CD14-positive monocyte (primary cell): ENCODE measurements around the gene SLC16A4. TPM values are rescaled to one million over a fixed set of nuclear protein-coding genes. Genes with fewer than 3 reads are reported as not detected.

ENCODE experiments used
- DNase-seq, 3 donors: peaks; one replicate each; pipeline ENCODE4 v3.0.0-alpha.2; 2011 to 2022
- H2AFZ ChIP-seq: 2 replicates; pipeline ENCODE4 v1.6.0; 2012; ENCODE audit warnings: mild to moderate bottlenecking, low read depth, low read length, inconsistent platforms; ENCODE audit not compliant: insufficient read depth, poor library complexity, severe bottlenecking
- H3K27ac ChIP-seq, 2 donors: 1 replicate in 1 of 2; 2 replicates in 1 of 2; pipeline ENCODE4 v1.5.1; 2012 to 2013; ENCODE audit warnings: low read length in 2 of 2, control low read depth in 1 of 2, inconsistent platforms in 1 of 2, low read depth in 1 of 2, mild to moderate bottlenecking in 1 of 2
- H3K27me3 ChIP-seq, 2 donors: one replicate each; pipeline versions ENCODE4 v1.6.0 to v1.6.1; 2011 to 2013; ENCODE audit warnings: low read length in 2 of 2; ENCODE audit not compliant: control insufficient read depth in 2 of 2, insufficient read depth in 2 of 2
- H3K36me3 ChIP-seq, 2 donors: replicated peaks in 1 of 2; 1 replicate in 1 of 2; 2 replicates in 1 of 2; pipeline versions ENCODE4 v1.5.1 to v1.6.1; 2012 to 2013; ENCODE audit warnings: low read length in 2 of 2, control low read depth in 1 of 2, inconsistent platforms in 1 of 2, mild to moderate bottlenecking in 1 of 2; ENCODE audit not compliant: insufficient read depth in 2 of 2, control insufficient read depth in 1 of 2
- H3K4me1 ChIP-seq, 2 donors: 1 replicate in 1 of 2; 2 replicates in 1 of 2; pipeline versions ENCODE4 v1.5.1 to v1.6.1; 2012 to 2013; ENCODE audit warnings: low read length in 2 of 2, control low read depth in 1 of 2, inconsistent platforms in 1 of 2, mild to moderate bottlenecking in 1 of 2, moderate library complexity in 1 of 2; ENCODE audit not compliant: insufficient read depth in 2 of 2, control insufficient read depth in 1 of 2
- H3K4me2 ChIP-seq: replicated peaks from 2 replicates; pipeline ENCODE3; 2012; ENCODE audit warnings: low read length, moderate library complexity, mild to moderate bottlenecking; ENCODE audit not compliant: poor library complexity, severe bottlenecking; ENCODE audit errors: extremely low read depth
- H3K4me3 ChIP-seq, 3 experiments: fragments of 200-600 bp in 1 of 3; sonication (generic) in 1 of 3; replicated peaks in 1 of 3; 1 replicate in 2 of 3; 2 replicates in 1 of 3; pipeline ENCODE4 v1.5.1; 2011 to 2013; ENCODE audit warnings: low read length in 3 of 3, mild to moderate bottlenecking in 3 of 3, control low read depth in 2 of 3, low read depth in 2 of 3, inconsistent platforms in 1 of 3, moderate library complexity in 1 of 3
- H3K79me2 ChIP-seq: 2 replicates; pipeline ENCODE4 v1.6.0; 2012; ENCODE audit warnings: mild to moderate bottlenecking, control low read depth, inconsistent platforms, low read length, moderate library complexity; ENCODE audit not compliant: insufficient read depth
- H3K9ac ChIP-seq: 2 replicates; pipeline ENCODE4 v1.6.0; 2017; ENCODE audit warnings: low read length, mild to moderate bottlenecking; ENCODE audit not compliant: insufficient read depth, poor library complexity, severe bottlenecking
- H3K9me3 ChIP-seq, 2 donors: replicated peaks in 1 of 2; 1 replicate in 1 of 2; 2 replicates in 1 of 2; pipeline versions ENCODE4 v1.5.1 to v1.6.1; 2012 to 2013; ENCODE audit warnings: low read length in 2 of 2, control low read depth in 1 of 2; ENCODE audit not compliant: control insufficient read depth in 1 of 2, insufficient read depth in 1 of 2
- H4K20me1 ChIP-seq: 2 replicates; pipeline ENCODE4 v1.6.0; 2012; ENCODE audit warnings: mild to moderate bottlenecking, low read length, control low read depth, moderate library complexity; ENCODE audit not compliant: insufficient read depth
- H3K27ac Mint-ChIP-seq, 7 donors: one replicate each; pipeline ENCODE4 v1.8.0; 2020; ENCODE audit warnings: mild to moderate bottlenecking in 7 of 7, mixed read lengths in 7 of 7, moderate library complexity in 6 of 7, inconsistent platforms in 2 of 7
- H3K27me3 Mint-ChIP-seq, 3 donors: one replicate each; pipeline ENCODE4 v1.8.0; 2021 to 2022; ENCODE audit warnings: low read depth in 3 of 3, mild to moderate bottlenecking in 3 of 3, mixed read lengths in 3 of 3, moderate library complexity in 3 of 3, inconsistent platforms in 1 of 3
- H3K36me3 Mint-ChIP-seq, 2 donors: one replicate each; pipeline ENCODE4 v1.8.0; 2020; ENCODE audit warnings: mixed read lengths in 2 of 2, inconsistent platforms in 1 of 2, mild to moderate bottlenecking in 1 of 2
- H3K4me1 Mint-ChIP-seq: one replicate; pipeline ENCODE4 v1.8.0; 2020; ENCODE audit warnings: mild to moderate bottlenecking, mixed read lengths
- H3K4me3 Mint-ChIP-seq, 2 donors: one replicate each; pipeline ENCODE4 v1.8.0; 2020; ENCODE audit warnings: mild to moderate bottlenecking in 2 of 2, mixed read lengths in 2 of 2, moderate library complexity in 1 of 2
- H3K9me3 Mint-ChIP-seq, 7 donors: one replicate each; pipeline ENCODE4 v1.8.0; 2020 to 2022; ENCODE audit warnings: mixed read lengths in 7 of 7, mild to moderate bottlenecking in 6 of 7, moderate library complexity in 6 of 7, inconsistent platforms in 2 of 7
- WGBS: methylation state at CpG from one replicate; pipeline ENCODE4 v1.1.5; 2013; ENCODE audit warnings: missing lambda C conversion rate; ENCODE audit not compliant: insufficient coverage; 5-methylcytosine and 5-hydroxymethylcytosine counted together
- intact Hi-C, 2 donors: fragments of 100-400 bp; cut with micrococcal nuclease; formaldehyde crosslinking; loops; one replicate each; pipeline versions ENCODE4 v1.15.0 to v1.15.1; 2023
- polyA plus RNA-seq, 3 donors: library from polyadenylated mRNA; depleted of rRNA in 1 of 3; unstranded in 2 of 3; stranded (reverse) in 1 of 3; fragments of 300-500 nt in 2 of 3; fragments of >200 nt in 1 of 3; fragmentation: Illumina TruSeq in 2 of 3; gene quantifications; 1 replicate in 2 of 3; 2 replicates in 1 of 3; pipeline ENCODE4 v1.2.3, GENCODE V29; 2012 to 2021
- TF ChIP-seq, protein P1 (sequence below): fragments of 200-600 bp; IDR thresholded peaks from one replicate; pipeline ENCODE4 v1.8.0; 2022; ENCODE audit warnings: antibody characterized with exemption, mild to moderate bottlenecking

Gene SLC16A4
- polyA plus RNA-seq, 3 donors: 0.13 to 0.26 (median 0.25) TPM

DNA sequence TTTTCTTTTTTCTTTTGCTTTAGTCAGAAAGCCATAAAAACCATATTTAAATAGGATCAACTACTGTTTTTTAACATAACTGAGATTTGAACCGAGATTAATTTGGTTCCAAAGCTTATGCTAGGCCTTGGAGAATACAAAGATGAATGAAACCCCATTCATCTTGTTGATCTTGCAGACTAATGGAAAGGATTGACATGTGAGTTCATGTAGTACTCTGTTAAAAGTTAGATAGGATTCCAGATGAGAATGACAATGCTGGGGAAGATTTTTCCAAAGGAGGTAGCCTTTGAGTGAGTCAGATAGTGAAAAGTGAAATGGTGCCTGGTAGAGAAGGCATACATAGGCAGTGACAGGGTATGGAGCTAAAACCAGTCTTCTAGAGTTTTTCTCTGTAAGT, 29.0 kb downstream of the SLC16A4 start:
- Histone ChIP-seq H3K4me2 (no peak overlapping the region), H3K9ac (no peak overlapping the region), H3K27ac (peak overlapping the region in 1 of 2 donors; percentile 40), H3K4me3 (no peak overlapping the region), H3K36me3 (peaks cover 29 to 65% of the 10 kb centered on the region in 2 donors), H4K20me1 (no peaks in the 10 kb centered on the region), H3K9me3 (no peaks in the 10 kb centered on the region), H2AFZ (no peak overlapping the region), H3K27me3 (no peaks in the 10 kb centered on the region), H3K4me1 (peaks cover 5 to 10% of the 10 kb centered on the region in 2 donors), H3K79me2 (peaks cover 89% of the 10 kb centered on the region)
- Mint-ChIP-seq H3K4me1 (peaks cover 10% of the 10 kb centered on the region), H3K27ac (peak overlapping the region in 1 of 7 donors; percentile 10), H3K9me3 (peaks cover 0 to 2% (median 0%) of the 10 kb centered on the region in 7 donors), H3K27me3 (no peaks in the 10 kb centered on the region), H3K4me3 (no peak overlapping the region), H3K36me3 (peaks cover 22 to 47% of the 10 kb centered on the region in 2 donors)
- no peak for DNase-seq
- WGBS: no CpG with 5 or more reads among the region's 1 CpG
- TF ChIP-seq, protein P1, sequence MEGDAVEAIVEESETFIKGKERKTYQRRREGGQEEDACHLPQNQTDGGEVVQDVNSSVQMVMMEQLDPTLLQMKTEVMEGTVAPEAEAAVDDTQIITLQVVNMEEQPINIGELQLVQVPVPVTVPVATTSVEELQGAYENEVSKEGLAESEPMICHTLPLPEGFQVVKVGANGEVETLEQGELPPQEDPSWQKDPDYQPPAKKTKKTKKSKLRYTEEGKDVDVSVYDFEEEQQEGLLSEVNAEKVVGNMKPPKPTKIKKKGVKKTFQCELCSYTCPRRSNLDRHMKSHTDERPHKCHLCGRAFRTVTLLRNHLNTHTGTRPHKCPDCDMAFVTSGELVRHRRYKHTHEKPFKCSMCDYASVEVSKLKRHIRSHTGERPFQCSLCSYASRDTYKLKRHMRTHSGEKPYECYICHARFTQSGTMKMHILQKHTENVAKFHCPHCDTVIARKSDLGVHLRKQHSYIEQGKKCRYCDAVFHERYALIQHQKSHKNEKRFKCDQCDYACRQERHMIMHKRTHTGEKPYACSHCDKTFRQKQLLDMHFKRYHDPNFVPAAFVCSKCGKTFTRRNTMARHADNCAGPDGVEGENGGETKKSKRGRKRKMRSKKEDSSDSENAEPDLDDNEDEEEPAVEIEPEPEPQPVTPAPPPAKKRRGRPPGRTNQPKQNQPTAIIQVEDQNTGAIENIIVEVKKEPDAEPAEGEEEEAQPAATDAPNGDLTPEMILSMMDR: no peak
- intact Hi-C loops: no loop called here

DNA sequence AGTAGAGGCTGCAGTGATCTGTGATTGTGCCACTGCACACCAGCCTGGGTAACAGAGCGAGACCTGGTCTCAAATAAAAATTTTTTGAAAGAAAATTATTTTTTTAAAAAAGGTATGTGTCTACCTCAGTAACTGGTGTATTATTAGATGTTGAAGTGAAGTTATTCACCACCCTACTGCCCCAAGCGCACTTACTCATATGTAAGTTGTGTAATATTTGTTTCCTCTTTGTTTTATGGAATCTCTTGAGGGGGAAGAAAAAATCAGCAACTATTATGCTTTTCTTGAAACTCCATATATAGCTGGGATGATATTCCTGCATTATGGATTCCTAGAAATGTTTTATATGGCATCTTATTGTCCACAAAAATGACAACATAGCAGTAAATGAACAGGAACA, 30.4 kb downstream of the SLC16A4 start:
- peaks cover 35 to 65% of the 10 kb centered on the region in 2 donors for H3K36me3 ChIP-seq
- no peaks in the 10 kb centered on the region for H3K9me3 ChIP-seq
- Mint-ChIP-seq H3K4me1 (peaks cover 7% of the 10 kb centered on the region), H3K9me3 (peaks cover 0 to 2% (median 0%) of the 10 kb centered on the region in 7 donors), H3K27me3 (no peaks in the 10 kb centered on the region), H3K36me3 (peaks cover 25 to 53% of the 10 kb centered on the region in 2 donors), H3K4me3 (no peak overlapping the region), H3K27ac (peak overlapping the region in 1 of 7 donors; percentile 27)
- peak overlapping the region in 1 of 2 donors; percentile 13 for H3K27ac ChIP-seq
- no peak overlapping the region for H3K4me2 ChIP-seq
- no peak overlapping the region for H2AFZ ChIP-seq
- H3K4me1 ChIP-seq: peaks cover 5 to 10% of the 10 kb centered on the region in 2 donors
- H3K27me3 ChIP-seq: no peaks in the 10 kb centered on the region
- peak; percentile 7 to 41 (median 29) for DNase-seq
- H3K9ac ChIP-seq: no peak overlapping the region
- no CpG with 5 or more reads among the region's 2 CpGs for WGBS
- H3K4me3 ChIP-seq: no peak overlapping the region
- H3K79me2 ChIP-seq: peaks cover 91% of the 10 kb centered on the region
- no peaks in the 10 kb centered on the region for H4K20me1 ChIP-seq
- intact Hi-C loops: no loop called here
- TF ChIP-seq, protein P1: no peak
